Psoas muscle (tissue), 8 donors: Measurements from ENCODE around the gene CAMK2B. TPM values are rescaled to one million over a fixed set of nuclear protein-coding genes. Genes with fewer than 3 reads are reported as not detected.
A peak's percentile ranks its signal among the peaks of the same experiment; 100 is the strongest.

Experiments
- ATAC-seq, 4 donors: fragments of 200-7000 bp; cut with Tn5 transposase; one replicate each; pipeline ENCODE4 v1.9.1; 2020; ENCODE audit warnings: moderate library complexity in 3 of 4, mild to moderate bottlenecking in 2 of 4
- DNase-seq, 2 donors: peaks; one replicate each; pipeline ENCODE4 v3.0.0-alpha.2; 2020
- H3K27ac ChIP-seq: fragments of 200-600 bp; one replicate; pipeline ENCODE4 v1.8.0; 2022
- H3K27me3 ChIP-seq, 3 donors: fragments of 200-600 bp in 1 of 3; one replicate each; pipeline versions ENCODE4 v1.6.1 to v1.8.0; 2013 to 2022; ENCODE audit warnings: low read length in 2 of 3, mild to moderate bottlenecking in 2 of 3, moderate library complexity in 1 of 3; ENCODE audit not compliant: insufficient read depth in 3 of 3
- H3K36me3 ChIP-seq, 2 donors: fragments of 200-600 bp in 1 of 2; one replicate each; pipeline versions ENCODE4 v1.6.1 to v1.8.0; 2013 to 2022; ENCODE audit warnings: low read depth in 1 of 2, mild to moderate bottlenecking in 1 of 2, moderate library complexity in 1 of 2; ENCODE audit not compliant: insufficient read depth in 1 of 2
- H3K4me1 ChIP-seq: fragments of 200-600 bp; one replicate; pipeline ENCODE4 v1.8.0; 2022
- H3K4me3 ChIP-seq: fragments of 200-600 bp; one replicate; pipeline ENCODE4 v1.8.0; 2022; ENCODE audit warnings: mild to moderate bottlenecking
- H3K9me3 ChIP-seq: fragments of 200-600 bp; one replicate; pipeline ENCODE4 v1.8.0; 2022
- WGBS, 3 donors: extraction: QIAGEN DNeasy Blood & Tissue Kit; methylation state at CpG; one replicate each; pipeline versions ENCODE4 v1.1.6 to v1.1.7; 2013; 5-methylcytosine and 5-hydroxymethylcytosine counted together
- intact Hi-C, 2 donors: fragments of 100-400 bp; cut with DNase I; formaldehyde crosslinking; loops; one replicate each; pipeline versions ENCODE4 v1.11.0 to v1.14.2; 2022
- polyA plus RNA-seq, 3 donors: library from polyadenylated mRNA; stranded (reverse); fragments of 200-250 nt; gene quantifications; one replicate each; pipeline ENCODE4 v1.2.3, GENCODE V29; 2013
- total RNA-seq, 4 donors: library from RNA; stranded (reverse); fragmentation: NEBNext Ultra II Directional in 2 of 4; extraction: Animal tissue kit (Norgen Biotek cat#: 25700) in 2 of 4; gene quantifications; one replicate each; pipeline versions ENCODE4 v1.2.1 to v1.2.4, GENCODE V29; 2021 to 2023
- TF ChIP-seq, protein P1 (sequence below): fragments of 200-600 bp; IDR thresholded peaks from one replicate; pipeline ENCODE4 v1.8.0; 2022; ENCODE audit warnings: antibody characterized with exemption
- donor health status: healthy with polysubstance abuse.
- donor health status: DM: no; HTN: no; CAD: no; lungs with moderate emphysema.
- donor health status: Bipolar disorder and iron deficiency.
- donor health status: healthy.
- donor health status: DM: yes; HTN: yes; CAD: no.
- donor health status: DM: no; HTN: no; CAD: no.
- donor health status: DM: no; HTN: no; CAD: no.
- donor health status: DM: yes; HTN: yes; CAD: no.

CAMK2B gene
- total and polyA plus RNA-seq, 7 donors = 14.5 to 81.4 (median 50.0) TPM

DNA sequence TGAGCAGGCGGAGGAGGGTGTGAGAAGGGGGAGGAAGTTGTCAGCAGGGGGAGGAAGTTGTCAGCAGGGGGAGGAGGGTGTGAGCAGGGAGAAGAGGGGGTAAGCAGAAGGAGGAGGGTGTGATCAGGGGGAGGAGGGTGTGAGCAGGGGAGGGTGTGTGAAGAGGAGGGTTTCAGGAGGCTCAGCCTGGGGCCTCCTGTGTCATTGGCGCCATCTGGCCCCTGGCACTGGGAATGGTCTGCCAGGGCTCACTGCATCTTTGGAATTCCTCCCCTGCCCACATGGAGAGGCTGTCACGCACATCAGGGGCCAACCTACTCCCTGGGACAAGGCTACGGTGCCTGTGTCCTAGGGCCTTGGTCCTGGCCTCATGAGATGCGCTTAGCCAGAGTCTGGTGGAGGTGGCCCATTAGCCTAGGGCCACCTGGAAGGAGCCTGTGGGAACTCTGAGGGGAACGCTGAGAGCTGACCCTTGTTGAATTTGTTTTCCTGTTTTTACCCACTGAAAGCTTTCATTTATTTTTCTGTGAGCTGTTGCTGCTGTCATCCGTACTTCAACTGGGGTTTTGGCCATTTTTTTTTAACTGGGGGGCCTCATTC lies 18.0 kb downstream of the CAMK2B start:
- Histone ChIP-seq H3K27ac (peak overlapping the region; percentile 60), H3K4me3 (no peak overlapping the region), H3K27me3 (no peaks in the 10 kb centered on the region), H3K36me3 (no peaks in the 10 kb centered on the region), H3K9me3 (no peaks in the 10 kb centered on the region), H3K4me1 (peaks cover 13% of the 10 kb centered on the region)
- WGBS, 3 donors = 64 to 80% (median 64%) methylated on average over 7 of the region's 7 CpGs
- TF ChIP-seq, protein P1, sequence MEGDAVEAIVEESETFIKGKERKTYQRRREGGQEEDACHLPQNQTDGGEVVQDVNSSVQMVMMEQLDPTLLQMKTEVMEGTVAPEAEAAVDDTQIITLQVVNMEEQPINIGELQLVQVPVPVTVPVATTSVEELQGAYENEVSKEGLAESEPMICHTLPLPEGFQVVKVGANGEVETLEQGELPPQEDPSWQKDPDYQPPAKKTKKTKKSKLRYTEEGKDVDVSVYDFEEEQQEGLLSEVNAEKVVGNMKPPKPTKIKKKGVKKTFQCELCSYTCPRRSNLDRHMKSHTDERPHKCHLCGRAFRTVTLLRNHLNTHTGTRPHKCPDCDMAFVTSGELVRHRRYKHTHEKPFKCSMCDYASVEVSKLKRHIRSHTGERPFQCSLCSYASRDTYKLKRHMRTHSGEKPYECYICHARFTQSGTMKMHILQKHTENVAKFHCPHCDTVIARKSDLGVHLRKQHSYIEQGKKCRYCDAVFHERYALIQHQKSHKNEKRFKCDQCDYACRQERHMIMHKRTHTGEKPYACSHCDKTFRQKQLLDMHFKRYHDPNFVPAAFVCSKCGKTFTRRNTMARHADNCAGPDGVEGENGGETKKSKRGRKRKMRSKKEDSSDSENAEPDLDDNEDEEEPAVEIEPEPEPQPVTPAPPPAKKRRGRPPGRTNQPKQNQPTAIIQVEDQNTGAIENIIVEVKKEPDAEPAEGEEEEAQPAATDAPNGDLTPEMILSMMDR = no peak
- DNase-seq (peak in 1 of 2 donors; percentile 67), ATAC-seq (peak; percentile 68 to 81 (median 78))
- intact Hi-C loops = no loop called here

DNA sequence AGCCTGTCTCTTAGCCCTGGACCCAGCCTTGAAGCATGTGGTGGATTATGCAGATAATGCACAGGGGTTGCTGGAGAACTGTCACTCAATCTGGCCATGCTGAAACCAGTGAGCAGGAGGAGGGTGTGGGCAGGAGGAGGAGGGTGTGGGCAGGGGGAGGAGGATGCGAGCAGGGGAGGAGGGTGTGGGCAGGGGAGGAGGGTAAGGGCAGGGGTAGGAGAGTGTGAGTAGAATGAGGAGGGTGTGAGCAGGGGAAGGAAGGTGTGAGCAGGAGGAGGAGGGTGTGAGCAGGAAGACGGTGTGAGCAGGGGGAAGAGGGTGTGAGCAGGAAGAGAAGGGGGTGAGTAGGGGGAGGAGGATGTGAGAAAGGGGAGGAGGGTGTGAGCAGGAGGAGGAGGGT lies 18.8 kb downstream of the CAMK2B start:
- Histone ChIP-seq H3K4me3 (no peak overlapping the region), H3K27me3 (no peaks in the 10 kb centered on the region), H3K36me3 (no peaks in the 10 kb centered on the region), H3K27ac (no peak overlapping the region), H3K9me3 (no peaks in the 10 kb centered on the region), H3K4me1 (peaks cover 11% of the 10 kb centered on the region)
- TF ChIP-seq, protein P1 = no peak
- no peak for ATAC-seq
- intact Hi-C loops = no loop called here
- DNase-seq = peak in 1 of 2 donors; percentile 15
- WGBS, 3 donors = 66 to 73% (median 69%) methylated on average over 2 of the region's 2 CpGs

DNA sequence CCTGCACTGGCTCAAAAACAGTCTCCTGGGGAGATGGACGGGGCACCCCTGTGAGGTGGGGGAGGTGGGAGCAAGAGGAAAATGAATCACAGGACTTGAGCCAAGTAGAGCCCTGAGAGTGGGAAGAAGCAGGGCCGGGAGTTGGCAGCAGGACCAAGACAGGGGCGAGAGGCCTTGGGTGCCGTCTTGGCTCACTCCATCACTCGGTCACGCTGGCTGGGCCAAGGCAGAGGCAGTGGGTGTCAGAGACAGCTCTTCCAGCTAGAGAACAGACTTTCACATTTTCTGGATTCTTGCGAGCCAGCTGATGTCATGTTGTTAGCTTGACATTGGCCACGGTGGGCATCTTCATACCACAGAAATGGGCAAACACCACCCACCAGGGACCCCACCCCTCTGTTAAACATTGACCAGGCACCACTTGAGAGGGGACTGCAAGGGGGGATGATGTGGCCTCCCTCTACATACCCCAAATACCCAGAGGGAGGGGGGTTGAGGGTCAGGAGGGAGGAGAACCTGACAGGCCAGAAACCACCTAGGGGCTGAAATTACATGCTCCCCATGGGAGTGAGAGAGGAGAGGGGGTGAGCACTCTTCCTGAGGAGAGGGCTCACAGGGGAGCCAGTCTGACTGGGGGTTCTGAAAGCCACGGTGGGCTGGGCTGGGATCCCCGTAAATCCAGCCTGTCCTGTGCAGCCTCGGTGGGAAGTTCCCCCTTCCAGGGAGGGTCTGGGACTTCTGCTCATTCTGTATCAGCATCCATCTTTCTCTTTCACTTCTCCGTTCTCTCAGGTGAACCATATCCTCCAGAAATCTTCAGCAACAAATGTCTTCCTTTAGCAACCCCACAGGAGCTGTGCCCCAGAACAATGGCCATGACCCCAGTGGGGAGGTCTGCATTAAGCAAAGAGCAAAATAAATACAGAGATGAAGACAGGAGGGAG lies 19.6 kb downstream of the CAMK2B start:
- ATAC-seq (no peak), DNase-seq (peak in 1 of 2 donors; percentile 24)
- H3K36me3 ChIP-seq = no peaks in the 10 kb centered on the region
- H3K4me3 ChIP-seq = no peak overlapping the region
- H3K27ac ChIP-seq = no peak overlapping the region
- TF ChIP-seq, protein P1 = no peak
- intact Hi-C loops = no loop called here
- H3K9me3 ChIP-seq = no peaks in the 10 kb centered on the region
- peaks cover 11% of the 10 kb centered on the region for H3K4me1 ChIP-seq
- H3K27me3 ChIP-seq = no peaks in the 10 kb centered on the region
- WGBS, 3 donors = 68 to 82% (median 70%) methylated on average over 12 of the region's 12 CpGs

DNA sequence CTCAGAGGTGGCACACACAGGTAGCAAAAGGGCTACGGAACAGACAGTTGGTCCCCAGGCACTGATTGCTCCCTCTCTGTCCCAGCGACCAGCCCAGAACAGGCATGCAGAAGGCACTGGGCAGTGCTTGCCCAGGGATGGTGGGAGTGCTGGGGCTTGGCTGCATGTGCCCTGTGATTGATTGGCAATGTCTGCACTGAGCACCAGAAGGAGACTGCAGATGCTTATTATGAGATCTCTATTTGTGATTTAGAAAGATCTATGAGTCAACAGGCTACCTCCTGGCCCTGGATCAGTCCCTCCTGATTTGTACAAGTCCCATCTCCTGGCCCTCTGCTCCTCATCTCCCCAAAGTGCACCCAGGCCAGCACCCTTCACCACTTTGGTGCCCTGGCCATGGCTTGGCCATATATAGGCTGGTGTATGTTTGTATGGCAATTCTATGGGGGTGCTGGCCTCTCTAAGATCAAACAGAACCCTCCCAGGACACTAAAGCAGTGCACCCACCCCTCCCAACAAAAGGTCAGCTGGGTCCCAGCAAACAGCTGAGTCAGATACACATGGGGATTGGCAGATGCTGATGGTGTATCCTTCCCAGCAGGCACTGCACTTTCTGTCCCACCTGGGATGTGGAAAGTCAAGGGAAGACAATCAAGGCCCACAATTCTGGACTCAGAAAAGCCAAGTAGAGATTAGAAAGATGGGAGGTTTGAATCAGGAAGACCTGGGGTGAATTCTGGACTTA lies 30.9 kb downstream of the CAMK2B start:
- ATAC-seq (peak; percentile 6 to 47 (median 43)), DNase-seq (peak in 1 of 2 donors; percentile 28)
- no peak overlapping the region for H3K27ac ChIP-seq
- no peaks in the 10 kb centered on the region for H3K27me3 ChIP-seq
- peaks cover 33% of the 10 kb centered on the region for H3K4me1 ChIP-seq
- H3K36me3 ChIP-seq = no peaks in the 10 kb centered on the region
- no peak overlapping the region for H3K4me3 ChIP-seq
- TF ChIP-seq, protein P1 = no peak
- 66 to 70% (median 69%) methylated on average over 2 of the region's 2 CpGs for WGBS, 3 donors
- intact Hi-C loops = no loop called here
- no peaks in the 10 kb centered on the region for H3K9me3 ChIP-seq
